Measurements from ENCODE around the gene SUN1.
"Not testable (repeated sequence)": the region's sequence is repeated elsewhere in the genome, so short reads cannot be mapped to it uniquely, and the experiment has no call there.

SUN1 gene

GRCh38 chr7:831596-832166 is 595 bp upstream of the SUN1 start:
- in situ Hi-C loops (cut with MboI; ENCODE audit: low pct_unique_long_range_greater_than_20kb, low sequenced_read_pairs), result no loop called here
- peak; percentile 43 for DNase-seq

- in situ Hi-C loops (cut with MboI; ENCODE audit: low pct_unique_long_range_greater_than_20kb, low sequenced_read_pairs), result no loop called here
- no peak for DNase-seq
Measured at GRCh38 chr7:832968-833424, 720 bp downstream of the SUN1 start.

- in situ Hi-C loops (cut with MboI; ENCODE audit: low pct_unique_long_range_greater_than_20kb, low sequenced_read_pairs), result no loop called here
- no peak for DNase-seq
Measured at GRCh38 chr7:833601-834258, 1.5 kb downstream of the SUN1 start.

GRCh38 chr7:834277-834676 is 2.0 kb downstream of the SUN1 start:
- no peak for DNase-seq
- in situ Hi-C loops (cut with MboI; ENCODE audit: low pct_unique_long_range_greater_than_20kb, low sequenced_read_pairs), result no loop called here

GRCh38 chr7:835021-835420 is 2.7 kb downstream of the SUN1 start:
- in situ Hi-C loops (cut with MboI; ENCODE audit: low pct_unique_long_range_greater_than_20kb, low sequenced_read_pairs), result no loop called here
- no peak for DNase-seq

- in situ Hi-C loops (cut with MboI; ENCODE audit: low pct_unique_long_range_greater_than_20kb, low sequenced_read_pairs), result no loop called here
- peak; percentile 85 for DNase-seq
Measured at GRCh38 chr7:835485-836401, 3.5 kb downstream of the SUN1 start.

GRCh38 chr7:836429-836828 is 4.2 kb downstream of the SUN1 start:
- in situ Hi-C loops (cut with MboI; ENCODE audit: low pct_unique_long_range_greater_than_20kb, low sequenced_read_pairs), result no loop called here

GRCh38 chr7:837001-837400 is 4.7 kb downstream of the SUN1 start:
- no peak for DNase-seq
- in situ Hi-C loops (cut with MboI; ENCODE audit: low pct_unique_long_range_greater_than_20kb, low sequenced_read_pairs), result no loop called here

More at GRCh38 chr7:836429-836828, 4.2 kb downstream of the SUN1 start:
- no peak for DNase-seq

- DNase-seq, result no peak
- in situ Hi-C loops (cut with MboI; ENCODE audit: low pct_unique_long_range_greater_than_20kb, low sequenced_read_pairs), result no loop called here
Measured at GRCh38 chr7:840001-840600, 7.8 kb downstream of the SUN1 start.

- DNase-seq, result no peak
- in situ Hi-C loops (cut with MboI; ENCODE audit: low pct_unique_long_range_greater_than_20kb, low sequenced_read_pairs), result no loop called here
Measured at GRCh38 chr7:841943-842342, 9.7 kb downstream of the SUN1 start.

- in situ Hi-C loops (cut with MboI; ENCODE audit: low pct_unique_long_range_greater_than_20kb, low sequenced_read_pairs), result no loop called here
- DNase-seq, result no peak
Measured at GRCh38 chr7:842431-843031, 10.3 kb downstream of the SUN1 start.

GRCh38 chr7:843230-843629 is 11.0 kb downstream of the SUN1 start:
- DNase-seq, result no peak
- in situ Hi-C loops (cut with MboI; ENCODE audit: low pct_unique_long_range_greater_than_20kb, low sequenced_read_pairs), result no loop called here

GRCh38 chr7:844043-844442 is 11.8 kb downstream of the SUN1 start:
- in situ Hi-C loops (cut with MboI; ENCODE audit: low pct_unique_long_range_greater_than_20kb, low sequenced_read_pairs), result no loop called here
- DNase-seq, result no peak

GRCh38 chr7:844514-844913 is 12.2 kb downstream of the SUN1 start:
- in situ Hi-C loops (cut with MboI; ENCODE audit: low pct_unique_long_range_greater_than_20kb, low sequenced_read_pairs), result no loop called here
- DNase-seq, result no peak

GRCh38 chr7:845091-845490 is 12.8 kb downstream of the SUN1 start:
- in situ Hi-C loops (cut with MboI; ENCODE audit: low pct_unique_long_range_greater_than_20kb, low sequenced_read_pairs), result no loop called here
- no peak for DNase-seq

- in situ Hi-C loops (cut with MboI; ENCODE audit: low pct_unique_long_range_greater_than_20kb, low sequenced_read_pairs), result no loop called here
- no peak for DNase-seq
Measured at GRCh38 chr7:845731-846130, 13.5 kb downstream of the SUN1 start.

- in situ Hi-C loops (cut with MboI; ENCODE audit: low pct_unique_long_range_greater_than_20kb, low sequenced_read_pairs); DNase-seq: not testable (repeated sequence)
Measured at GRCh38 chr7:846958-847650, 14.8 kb downstream of the SUN1 start.

GRCh38 chr7:847728-848127 is 15.5 kb downstream of the SUN1 start:
- DNase-seq; in situ Hi-C loops (cut with MboI; ENCODE audit: low pct_unique_long_range_greater_than_20kb, low sequenced_read_pairs): not testable (repeated sequence)

GRCh38 chr7:849145-849544 is 16.9 kb downstream of the SUN1 start:
- no peak for DNase-seq
- in situ Hi-C loops (cut with MboI; ENCODE audit: low pct_unique_long_range_greater_than_20kb, low sequenced_read_pairs), result no loop called here
